GM18907 (cell line): Measurements from ENCODE around the gene DCX.

Source experiments
- ATAC-seq: cut with Tn5 transposase; IDR thresholded peaks from one replicate; pipeline ENCODE4 v1.9.1; 2021; ENCODE audit warnings: mild to moderate bottlenecking, moderate library complexity; ENCODE audit not compliant: unreplicated experiment

Gene DCX

GRCh38 chrX:111319451-111319850 is 92.5 kb downstream of the DCX start:
- no peak for ATAC-seq

- ATAC-seq = no peak
Measured at GRCh38 chrX:111318901-111319300, 93.1 kb downstream of the DCX start.

- no peak for ATAC-seq
Measured at GRCh38 chrX:111309083-111309482, 102.9 kb downstream of the DCX start.

GRCh38 chrX:111308039-111308438 is 104.0 kb downstream of the DCX start:
- ATAC-seq = no peak

- ATAC-seq = no peak
Measured at GRCh38 chrX:111302284-111302683, 109.7 kb downstream of the DCX start.

GRCh38 chrX:111288841-111289240 is 123.2 kb downstream of the DCX start:
- no peak for ATAC-seq

GRCh38 chrX:111284631-111285293 is 127.2 kb downstream of the DCX start:
- ATAC-seq = no peak

- no peak for ATAC-seq
Measured at GRCh38 chrX:111283446-111283845, 128.5 kb downstream of the DCX start.

GRCh38 chrX:111282991-111283390 is 129.0 kb downstream of the DCX start:
- no peak for ATAC-seq

GRCh38 chrX:111282139-111282538 is 129.9 kb downstream of the DCX start:
- no peak for ATAC-seq

- no peak for ATAC-seq
Measured at GRCh38 chrX:111270339-111270738, 141.7 kb downstream of the DCX start, which contains the start of gene CAPN6. CAPN6 (minus strand) TSS chrX:111270483; CDS start chrX:111263936, 6,547 bp downstream.

- ATAC-seq = no peak
Measured at GRCh38 chrX:111268506-111268905, 143.5 kb downstream of the DCX start.

GRCh38 chrX:111265486-111265885 is 146.5 kb downstream of the DCX start:
- ATAC-seq = no peak

- no peak for ATAC-seq
Measured at GRCh38 chrX:111264385-111264784, 147.6 kb downstream of the DCX start.

GRCh38 chrX:111262086-111262485 is 149.9 kb downstream of the DCX start:
- ATAC-seq = no peak

- ATAC-seq = no peak
Measured at GRCh38 chrX:111260451-111260850, 151.5 kb downstream of the DCX start.

- ATAC-seq = no peak
Measured at GRCh38 chrX:111259559-111259958, 152.4 kb downstream of the DCX start.

GRCh38 chrX:111257733-111258132 is 154.3 kb downstream of the DCX start:
- no peak for ATAC-seq

- no peak for ATAC-seq
Measured at GRCh38 chrX:111254896-111255693, 156.9 kb downstream of the DCX start.

- no peak for ATAC-seq
Measured at GRCh38 chrX:111244235-111244750, 167.7 kb downstream of the DCX start.
